ENCODE data around the gene KCNAB3.

KCNAB3 gene

GRCh38 chr17:7930841-7931631, 1.4 kb upstream of the KCNAB3 start:
- no peak for TF ChIP-seq CTCF (IDR thresholded peaks at IDR 0.05; ENCODE audit: insufficient read depth, low read depth, low read length, missing control alignments)
- peak overlapping the region; percentile 74 for H3K4me3 ChIP-seq (ENCODE audit: low read depth, low read length)
- DNase-seq (ENCODE audit: low read depth), result peak; percentile 19

GRCh38 chr17:7927596-7927995, 2.1 kb downstream of the KCNAB3 start:
- DNase-seq (ENCODE audit: low read depth), result no peak

GRCh38 chr17:7922845-7923628, 6.6 kb downstream of the KCNAB3 start:
- H3K4me3 ChIP-seq (ENCODE audit: low read depth, low read length), result peak overlapping the region; percentile 24
- no peak for TF ChIP-seq CTCF (IDR thresholded peaks at IDR 0.05; ENCODE audit: insufficient read depth, low read depth, low read length, missing control alignments)
- peak; percentile 72 for DNase-seq (ENCODE audit: low read depth)

More at GRCh38 chr17:7927596-7927995, 2.1 kb downstream of the KCNAB3 start:
- no peak for TF ChIP-seq CTCF (IDR thresholded peaks at IDR 0.05; ENCODE audit: insufficient read depth, low read depth, low read length, missing control alignments)
- H3K4me3 ChIP-seq (ENCODE audit: low read depth, low read length), result no peak overlapping the region

- peak overlapping the region; percentile 24 for H3K4me3 ChIP-seq (ENCODE audit: low read depth, low read length)
- no peak for TF ChIP-seq CTCF (IDR thresholded peaks at IDR 0.05; ENCODE audit: insufficient read depth, low read depth, low read length, missing control alignments)
- no peak for DNase-seq (ENCODE audit: low read depth)
Measured at GRCh38 chr17:7922269-7922844, 7.3 kb downstream of the KCNAB3 start.

- DNase-seq (ENCODE audit: low read depth), result no peak
- no peak for TF ChIP-seq CTCF (IDR thresholded peaks at IDR 0.05; ENCODE audit: insufficient read depth, low read depth, low read length, missing control alignments)
- H3K4me3 ChIP-seq (ENCODE audit: low read depth, low read length), result no peak overlapping the region
Measured at GRCh38 chr17:7916808-7917207, 12.8 kb downstream of the KCNAB3 start.

- DNase-seq (ENCODE audit: low read depth), result no peak
- no peak for TF ChIP-seq CTCF (IDR thresholded peaks at IDR 0.05; ENCODE audit: insufficient read depth, low read depth, low read length, missing control alignments)
- peak overlapping the region; percentile 52 for H3K4me3 ChIP-seq (ENCODE audit: low read depth, low read length)
Measured at GRCh38 chr17:7916385-7916682, 13.3 kb downstream of the KCNAB3 start.

Data from GM12865 (cell line).